GM18517 (cell line): Measurements from ENCODE around the gene NF1.
"Not testable (repeated sequence)": the region's sequence is repeated elsewhere in the genome, so short reads cannot be mapped to it uniquely, and the experiment has no call there.

Source experiments
- ATAC-seq: cut with Tn5 transposase; IDR thresholded peaks from one replicate; pipeline ENCODE4 v1.9.1; 2021; ENCODE audit warnings: mild to moderate bottlenecking, moderate library complexity; ENCODE audit not compliant: unreplicated experiment

Gene NF1

GRCh38 chr17:31094600-31095235 is at the start of gene NF1:
Gene NF1, plus strand, starts transcription at chr17:31094977. Its CDS starts 333 bp downstream, at chr17:31095310.
- ATAC-seq = peak; percentile 73

GRCh38 chr17:31046856-31047425 is 47.8 kb upstream of the NF1 start:
- not testable (repeated sequence) for ATAC-seq

GRCh38 chr17:31048142-31048541 is 46.6 kb upstream of the NF1 start:
- no peak for ATAC-seq

GRCh38 chr17:31048780-31049179 is 46.0 kb upstream of the NF1 start:
- ATAC-seq = no peak

GRCh38 chr17:31050948-31051347 is 43.8 kb upstream of the NF1 start:
- ATAC-seq = no peak

GRCh38 chr17:31051506-31051905 is 43.3 kb upstream of the NF1 start:
- ATAC-seq = no peak

GRCh38 chr17:31052187-31052889 is 42.4 kb upstream of the NF1 start:
- ATAC-seq = no peak

- ATAC-seq = no peak
Measured at GRCh38 chr17:31053071-31053470, 41.7 kb upstream of the NF1 start.

- ATAC-seq = no peak
Measured at GRCh38 chr17:31054761-31055160, 40.0 kb upstream of the NF1 start.

- no peak for ATAC-seq
Measured at GRCh38 chr17:31058976-31059375, 35.8 kb upstream of the NF1 start.

- ATAC-seq = no peak
Measured at GRCh38 chr17:31060791-31061550, 33.8 kb upstream of the NF1 start.

- ATAC-seq = no peak
Measured at GRCh38 chr17:31061678-31062077, 33.1 kb upstream of the NF1 start.

- no peak for ATAC-seq
Measured at GRCh38 chr17:31062346-31062745, 32.4 kb upstream of the NF1 start.

- ATAC-seq = no peak
Measured at GRCh38 chr17:31064707-31065106, 30.1 kb upstream of the NF1 start.

GRCh38 chr17:31067691-31068184 is 27.0 kb upstream of the NF1 start:
- no peak for ATAC-seq

GRCh38 chr17:31068291-31068690 is 26.5 kb upstream of the NF1 start:
- ATAC-seq = no peak

- no peak for ATAC-seq
Measured at GRCh38 chr17:31072186-31072585, 22.6 kb upstream of the NF1 start.

GRCh38 chr17:31073411-31073810 is 21.4 kb upstream of the NF1 start:
- no peak for ATAC-seq

GRCh38 chr17:31074772-31075555 is 19.8 kb upstream of the NF1 start:
- ATAC-seq = no peak

GRCh38 chr17:31078290-31078689 is 16.5 kb upstream of the NF1 start:
- ATAC-seq = no peak

GRCh38 chr17:31079731-31080130 is 15.0 kb upstream of the NF1 start:
- no peak for ATAC-seq
